ENCODE measurements around the gene TOX2. TPM values are rescaled to one million over a fixed set of nuclear protein-coding genes. Genes with fewer than 3 reads are reported as not detected.

Gene TOX2
- total RNA-seq, 1 experiment from 2014 or later = 85.4 TPM

GRCh38 chr20:44066645-44067606 lies 152.3 kb downstream of the TOX2 start:
- ChIA-PET POLR2A (no interaction called here), CTCF (no interaction called here)
- in situ Hi-C loops (cut with HindIII; ENCODE audit: low pct_unique_long_range_greater_than_20kb, low sequenced_read_pairs) (no loop called here), intact Hi-C loops (cut with micrococcal nuclease; ENCODE audit: unreplicated experiment) (no loop called here)
- no peak for ATAC-seq
- Histone ChIP-seq H3K27me3 (ENCODE audit: control insufficient read depth, insufficient read depth, low read length) (no peaks in the 10 kb centered on the region), H3K27ac (ENCODE audit: low read length) (no peak overlapping the region), H3K4me1 (ENCODE audit: control insufficient read depth, insufficient read depth, low read length) (no peaks in the 10 kb centered on the region), H3K36me3 (ENCODE audit: control insufficient read depth, insufficient read depth, low read length) (no peaks in the 10 kb centered on the region), H3K4me3 (ENCODE audit: low read depth in 2 of 2, low read length in 2 of 2) (no peak overlapping the region), H3K9me3 (ENCODE audit: control insufficient read depth, insufficient read depth, low read depth, low read length) (no peaks in the 10 kb centered on the region)
- no peak for DNase-seq (ENCODE audit: low read depth, low spot score)
- no TSS peak for BruUV-seq (replicated peaks)
- no peak for TF ChIP-seq POLR2AphosphoS5 (IDR thresholded peaks at IDR 0.05; ENCODE audit: low read depth, low read length)
- TF ChIP-seq TCF7L2 (IDR thresholded peaks at IDR 0.05; ENCODE audit: low read depth, low read length) = no peak

GRCh38 chr20:44067650-44068081 lies 153.0 kb downstream of the TOX2 start:
- Histone ChIP-seq H3K9me3 (ENCODE audit: control insufficient read depth, insufficient read depth, low read depth, low read length) (no peaks in the 10 kb centered on the region), H3K27ac (ENCODE audit: low read length) (no peak overlapping the region), H3K4me1 (ENCODE audit: control insufficient read depth, insufficient read depth, low read length) (no peaks in the 10 kb centered on the region), H3K36me3 (ENCODE audit: control insufficient read depth, insufficient read depth, low read length) (no peaks in the 10 kb centered on the region), H3K4me3 (ENCODE audit: low read depth in 2 of 2, low read length in 2 of 2) (no peak overlapping the region), H3K27me3 (ENCODE audit: control insufficient read depth, insufficient read depth, low read length) (no peaks in the 10 kb centered on the region)
- in situ Hi-C loops (cut with HindIII; ENCODE audit: low pct_unique_long_range_greater_than_20kb, low sequenced_read_pairs) = no loop called here
- ATAC-seq (no peak), DNase-seq (ENCODE audit: low read depth, low spot score) (no peak)
- POLR2A ChIA-PET = no interaction called here
- CTCF ChIA-PET = no interaction called here
- BruUV-seq (replicated peaks) = no TSS peak
- no peak for TF ChIP-seq CTCF (IDR thresholded peaks at IDR 0.05)
- no peak for TF ChIP-seq POLR2AphosphoS5 (IDR thresholded peaks at IDR 0.05; ENCODE audit: low read depth, low read length)
- no peak for TF ChIP-seq REST (IDR thresholded peaks at IDR 0.05; ENCODE audit: insufficient read depth in 1 of 2, low read depth in 2 of 2, low read length in 1 of 2)
- no peak for TF ChIP-seq TCF7L2 (IDR thresholded peaks at IDR 0.05; ENCODE audit: low read depth, low read length)
- TF ChIP-seq SIN3A (IDR thresholded peaks at IDR 0.05; ENCODE audit: borderline replicate concordance, insufficient read depth, low read depth, low read length) = no peak
- intact Hi-C loops (cut with micrococcal nuclease; ENCODE audit: unreplicated experiment) = no loop called here

All from Panc1 (cell line).